ENCODE results near the gene FBXO47. TPM values are rescaled to one million over a fixed set of nuclear protein-coding genes. Genes with fewer than 3 reads are reported as not detected.

Gene FBXO47
- total and polyA plus RNA-seq, 2 donors (not counting 3 experiments of a cell fraction or from before 2014, with no cell fraction given): not detected

DNA sequence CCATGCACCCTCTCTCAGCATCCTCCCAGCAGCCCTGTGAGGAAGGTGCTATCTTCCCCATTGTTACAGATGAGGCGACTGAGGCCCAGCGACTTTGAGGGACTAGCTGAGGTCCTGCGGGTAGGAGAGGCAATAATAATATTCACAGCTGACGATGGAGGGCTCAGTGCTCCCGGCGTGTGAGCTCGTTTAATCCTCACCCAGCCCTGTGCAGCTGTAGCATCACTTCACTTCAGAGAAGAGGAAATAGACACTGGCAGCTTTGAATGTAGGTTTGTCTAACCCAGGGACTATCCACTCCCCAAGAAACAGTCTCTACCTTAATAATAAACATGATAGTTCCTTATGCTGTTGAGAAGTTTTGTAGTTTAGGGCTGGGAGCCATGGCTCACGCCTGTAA, 75.8 kb downstream of the FBXO47 start:
- Histone ChIP-seq H3K9me3 (replicated peaks; ENCODE audit: control insufficient read depth, insufficient read depth, low read length) (no peaks in the 10 kb centered on the region), H3K36me3 (ENCODE audit: control insufficient read depth in 2 of 2, extremely low read depth in 1 of 2, insufficient read depth in 2 of 2, low read length in 2 of 2) (peaks cover 9 to 48% of the 10 kb centered on the region in 2 experiments), H3K79me2 (ENCODE audit: control insufficient read depth, insufficient read depth, low read length) (peaks cover 32% of the 10 kb centered on the region), H3K4me3 (replicated peaks in 1 of 3; ENCODE audit: insufficient read depth in 1 of 3, low read depth in 1 of 3, low read length in 3 of 3) (no peak overlapping the region), H3K4me1 (ENCODE audit: control insufficient read depth, extremely low read depth, insufficient read depth, low read length) (peaks cover 20% of the 10 kb centered on the region), H3K27ac (ENCODE audit: insufficient read depth, low read depth, low read length) (no peak overlapping the region), H3K27me3 (ENCODE audit: control insufficient read depth in 2 of 2, insufficient read depth in 2 of 2, low read length in 2 of 2) (no peaks in the 10 kb centered on the region), H3K9me1 (replicated peaks; ENCODE audit: control insufficient read depth, extremely low read depth, insufficient read depth, low read length) (no peaks in the 10 kb centered on the region), H3K4me2 (ENCODE audit: insufficient read depth, low read length) (no peak overlapping the region), H3K9ac (replicated peaks; ENCODE audit: extremely low read depth, insufficient read depth, low read length) (no peak overlapping the region), H4K20me1 (replicated peaks; ENCODE audit: control insufficient read depth, extremely low read depth, insufficient read depth, low read length) (no peaks in the 10 kb centered on the region), H2AFZ (ENCODE audit: low read depth, low read length) (no peak overlapping the region)
- intact Hi-C loops (cut with micrococcal nuclease): no loop called here
- TF ChIP-seq POLR2A (IDR thresholded peaks at IDR 0.05; ENCODE audit: low read depth, low read length) (no peak), MYC (IDR thresholded peaks at IDR 0.05; ENCODE audit: low read depth, low read length) (no peak), FOS (IDR thresholded peaks at IDR 0.05; ENCODE audit: borderline replicate concordance, insufficient read depth, low read length) (no peak), POLR2AphosphoS5 (IDR thresholded peaks at IDR 0.05; ENCODE audit: insufficient read depth, low read depth, low read length) (no peak), JUN (IDR thresholded peaks at IDR 0.05; ENCODE audit: borderline replicate concordance, insufficient read depth, insufficient read length, low read depth) (no peak), GATA2 (IDR thresholded peaks at IDR 0.05; ENCODE audit: insufficient read depth, insufficient read length, low read depth, low read length) (no peak), EZH2 (IDR thresholded peaks at IDR 0.05; ENCODE audit: borderline replicate concordance, low read depth, low read length, severe bottlenecking) (no peak)
- TF ChIP-seq, protein P1, sequence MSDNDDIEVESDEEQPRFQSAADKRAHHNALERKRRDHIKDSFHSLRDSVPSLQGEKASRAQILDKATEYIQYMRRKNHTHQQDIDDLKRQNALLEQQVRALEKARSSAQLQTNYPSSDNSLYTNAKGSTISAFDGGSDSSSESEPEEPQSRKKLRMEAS (IDR thresholded peaks at IDR 0.05; ENCODE audit: insufficient read depth, insufficient read length): no peak
- TF ChIP-seq, protein P2, sequence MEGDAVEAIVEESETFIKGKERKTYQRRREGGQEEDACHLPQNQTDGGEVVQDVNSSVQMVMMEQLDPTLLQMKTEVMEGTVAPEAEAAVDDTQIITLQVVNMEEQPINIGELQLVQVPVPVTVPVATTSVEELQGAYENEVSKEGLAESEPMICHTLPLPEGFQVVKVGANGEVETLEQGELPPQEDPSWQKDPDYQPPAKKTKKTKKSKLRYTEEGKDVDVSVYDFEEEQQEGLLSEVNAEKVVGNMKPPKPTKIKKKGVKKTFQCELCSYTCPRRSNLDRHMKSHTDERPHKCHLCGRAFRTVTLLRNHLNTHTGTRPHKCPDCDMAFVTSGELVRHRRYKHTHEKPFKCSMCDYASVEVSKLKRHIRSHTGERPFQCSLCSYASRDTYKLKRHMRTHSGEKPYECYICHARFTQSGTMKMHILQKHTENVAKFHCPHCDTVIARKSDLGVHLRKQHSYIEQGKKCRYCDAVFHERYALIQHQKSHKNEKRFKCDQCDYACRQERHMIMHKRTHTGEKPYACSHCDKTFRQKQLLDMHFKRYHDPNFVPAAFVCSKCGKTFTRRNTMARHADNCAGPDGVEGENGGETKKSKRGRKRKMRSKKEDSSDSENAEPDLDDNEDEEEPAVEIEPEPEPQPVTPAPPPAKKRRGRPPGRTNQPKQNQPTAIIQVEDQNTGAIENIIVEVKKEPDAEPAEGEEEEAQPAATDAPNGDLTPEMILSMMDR (IDR thresholded peaks at IDR 0.05; ENCODE audit: extremely low read depth in 1 of 2, insufficient read depth in 1 of 2, low read depth in 1 of 2, low read length in 2 of 2): no peak
- dilution Hi-C loops (cut with MboI; ENCODE audit: extremely low pct_ligation_motif_present, low sequenced_read_pairs): no loop called here
- no TSS peak for BruUV-seq (replicated peaks)
- ChIA-PET CTCF (interaction anchor here (1.0 to 1.5 kb wide), 3 partner anchors 9 to 91 kb away, joined by 3 read pairs; no protein-coding TSS in a partner anchor), POLR2A (interaction anchor here (0.7 kb wide), 1 partner anchor 48 kb away, joined by 3 read pairs; no protein-coding TSS in a partner anchor)
- FAIRE-seq (no peak), DNase-seq (ENCODE audit: low read depth, low spot score) (no peak)

Measured in endothelial cell of umbilical vein (primary cell).